GM13976 (cell line): Measurements from ENCODE around the gene TSHB.

Experiments
- DNase-seq: peaks from one replicate; pipeline ENCODE4 v3.0.0; 2012; ENCODE audit warnings: low spot score
- CTCF ChIP-seq: IDR thresholded peaks from 2 replicates; pipeline ENCODE4 v1.5.1; 2012; ENCODE audit warnings: borderline replicate concordance, mild to moderate bottlenecking; ENCODE audit not compliant: insufficient read depth; ENCODE audit errors: extremely low read depth, missing control alignments, control extremely low read depth
- in situ Hi-C: fragments of 300-500 bp; cut with MboI; formaldehyde crosslinking; loops from one replicate; pipeline ENCODE4 v1.12.0; 2022; ENCODE audit warnings: low sequenced_read_pairs, mixed read lengths, inconsistent platforms; ENCODE audit not compliant: unreplicated experiment

Gene TSHB

GRCh38 chr1:115067161-115067859, 37.7 kb downstream of the TSHB start:
- TF ChIP-seq CTCF, result no peak
- in situ Hi-C loops, result no loop called here
- DNase-seq, result no peak

- in situ Hi-C loops, result no loop called here
- no peak for TF ChIP-seq CTCF
- no peak for DNase-seq
Observed at GRCh38 chr1:115068826-115069585, 39.4 kb downstream of the TSHB start.

GRCh38 chr1:115069659-115070308, 40.2 kb downstream of the TSHB start:
- DNase-seq, result no peak
- in situ Hi-C loops, result no loop called here
- TF ChIP-seq CTCF, result no peak

- in situ Hi-C loops, result no loop called here
- no peak for TF ChIP-seq CTCF
- no peak for DNase-seq
Observed at GRCh38 chr1:115071012-115071664, 41.5 kb downstream of the TSHB start.

GRCh38 chr1:115073298-115074087, 43.9 kb downstream of the TSHB start:
- DNase-seq, result no peak
- no peak for TF ChIP-seq CTCF
- in situ Hi-C loops, result no loop called here
